Measurements from ENCODE around the gene ALK.

Gene ALK

GRCh38 chr2:29368659-29369040, 552.7 kb downstream of the ALK start:
- Histone ChIP-seq H3K27ac (no peak overlapping the region), H3K4me1 (ENCODE audit: control insufficient read depth in 1 of 2, insufficient read depth in 1 of 2, low read depth in 1 of 2, low read length in 1 of 2) (no peaks in the 10 kb centered on the region), H3K27me3 (no peaks in the 10 kb centered on the region), H3K4me3 (ENCODE audit: low read depth in 1 of 2, low read length in 1 of 2) (no peak overlapping the region), H3K9me3 (no peaks in the 10 kb centered on the region), H3K36me3 (no peaks in the 10 kb centered on the region)
- no peak for TF ChIP-seq CTCF (IDR thresholded peaks at IDR 0.05)

- no peak overlapping the region for H3K27ac ChIP-seq
- no peak for TF ChIP-seq CTCF (IDR thresholded peaks at IDR 0.05)
- H3K36me3 ChIP-seq = no peaks in the 10 kb centered on the region
- H3K4me1 ChIP-seq (ENCODE audit: control insufficient read depth in 1 of 2, insufficient read depth in 1 of 2, low read depth in 1 of 2, low read length in 1 of 2) = no peaks in the 10 kb centered on the region
- no peaks in the 10 kb centered on the region for H3K27me3 ChIP-seq
- no peaks in the 10 kb centered on the region for H3K9me3 ChIP-seq
- H3K4me3 ChIP-seq (ENCODE audit: low read depth in 1 of 2, low read length in 1 of 2) = no peak overlapping the region
These were observed 553.3 kb downstream of the ALK start for GRCh38 chr2:29367986-29368658.

- Histone ChIP-seq H3K4me1 (ENCODE audit: control insufficient read depth in 1 of 2, insufficient read depth in 1 of 2, low read depth in 1 of 2, low read length in 1 of 2) (no peaks in the 10 kb centered on the region), H3K4me3 (ENCODE audit: low read depth in 1 of 2, low read length in 1 of 2) (no peak overlapping the region), H3K36me3 (no peaks in the 10 kb centered on the region), H3K9me3 (no peaks in the 10 kb centered on the region), H3K27ac (no peak overlapping the region), H3K27me3 (no peaks in the 10 kb centered on the region)
- TF ChIP-seq CTCF (IDR thresholded peaks at IDR 0.05) = no peak
These were observed 558.3 kb downstream of the ALK start for GRCh38 chr2:29363111-29363510.

- Histone ChIP-seq H3K4me1 (ENCODE audit: control insufficient read depth in 1 of 2, insufficient read depth in 1 of 2, low read depth in 1 of 2, low read length in 1 of 2) (no peaks in the 10 kb centered on the region), H3K27ac (no peak overlapping the region), H3K9me3 (no peaks in the 10 kb centered on the region), H3K4me3 (ENCODE audit: low read depth in 1 of 2, low read length in 1 of 2) (no peak overlapping the region), H3K36me3 (no peaks in the 10 kb centered on the region), H3K27me3 (no peaks in the 10 kb centered on the region)
- no peak for TF ChIP-seq CTCF (IDR thresholded peaks at IDR 0.05)
These were observed 560.2 kb downstream of the ALK start for GRCh38 chr2:29361231-29361630.

- Histone ChIP-seq H3K9me3 (no peaks in the 10 kb centered on the region), H3K27me3 (no peaks in the 10 kb centered on the region), H3K4me3 (ENCODE audit: low read depth in 1 of 2, low read length in 1 of 2) (no peak overlapping the region), H3K36me3 (no peaks in the 10 kb centered on the region), H3K4me1 (ENCODE audit: control insufficient read depth in 1 of 2, insufficient read depth in 1 of 2, low read depth in 1 of 2, low read length in 1 of 2) (no peaks in the 10 kb centered on the region), H3K27ac (no peak overlapping the region)
- no peak for TF ChIP-seq CTCF (IDR thresholded peaks at IDR 0.05)
These were observed 561.2 kb downstream of the ALK start for GRCh38 chr2:29360016-29360784.
